Testis (tissue), 3 donors: ENCODE results near the gene SND1. TPM values are rescaled to one million over a fixed set of nuclear protein-coding genes. Genes with fewer than 3 reads are reported as not detected.

Source experiments
- DNase-seq: peaks from one replicate; pipeline ENCODE4 v3.0.0-alpha.2; 2019
- H3K27ac ChIP-seq, 2 donors: fragments of 200-600 bp; sonication (generic); one replicate each; pipeline ENCODE4 v1.5.1; 2019
- H3K27me3 ChIP-seq: fragments of 200-600 bp; sonication (generic); one replicate; pipeline ENCODE4 v1.5.1; 2019
- H3K36me3 ChIP-seq: fragments of 200-600 bp; sonication (generic); one replicate; pipeline ENCODE4 v1.5.1; 2017; ENCODE audit warnings: low read depth; ENCODE audit errors: missing control alignments
- H3K4me1 ChIP-seq: fragments of 200-600 bp; sonication (generic); one replicate; pipeline ENCODE4 v1.5.1; 2019
- H3K4me3 ChIP-seq, 2 donors: fragments of 200-600 bp; sonication (generic); one replicate each; pipeline ENCODE4 v1.5.1; 2017 to 2019
- H3K9me3 ChIP-seq: fragments of 200-600 bp; sonication (generic); one replicate; pipeline ENCODE4 v1.5.1; 2017
- CTCF ChIP-seq, 3 experiments: fragments of 450-650 bp in 2 of 3; fragments of 200-600 bp in 1 of 3; sonication (generic) in 1 of 3; IDR thresholded peaks; one replicate each; pipeline ENCODE4 v1.5.1; 2016 to 2019; ENCODE audit warnings: antibody characterized with exemption in 3 of 3, mild to moderate bottlenecking in 2 of 3, moderate library complexity in 1 of 3
- POLR2A ChIP-seq: fragments of 450-650 bp; IDR thresholded peaks from one replicate; pipeline ENCODE4 v1.6.1; 2017; ENCODE audit warnings: antibody characterized with exemption, mild to moderate bottlenecking, moderate library complexity
- WGBS, 2 donors: methylation state at CpG; one replicate each; pipeline ENCODE4 v1.1.5; 2018; 5-methylcytosine and 5-hydroxymethylcytosine counted together
- intact Hi-C: fragments of 100-400 bp; cut with DNase I; formaldehyde crosslinking; loops from one replicate; pipeline ENCODE4 v1.15.1; 2023; ENCODE audit warnings: low total_unique reads
- polyA plus RNA-seq: library from polyadenylated mRNA; stranded (reverse); fragments of 350-450 nt; fragmentation: Illumina TruSeq; extraction: RNeasy Lipid Tissue Mini Kit (QIAGEN cat#74804); gene quantifications from one replicate; pipeline ENCODE4 v1.2.3, GENCODE V29; 2014; ENCODE audit warnings: low read depth, low replicate concordance; ENCODE audit not compliant: insufficient read depth
- total RNA-seq, 2 donors: library from RNA; depleted of rRNA; stranded (reverse); fragments of >200 nt; gene quantifications; one replicate each; pipeline ENCODE4 v1.2.3, GENCODE V29; 2016

The SND1 gene
- total and polyA plus RNA-seq, 3 donors from 2014 or later, result 132 to 207 (median 179) TPM

GRCh38 chr7:127794551-127794950, 142.6 kb downstream of the SND1 start:
- Histone ChIP-seq H3K36me3 (no peaks in the 10 kb centered on the region), H3K9me3 (no peaks in the 10 kb centered on the region), H3K4me1 (peaks cover 2% of the 10 kb centered on the region), H3K4me3 (no peak overlapping the region), H3K27ac (no peak overlapping the region), H3K27me3 (no peaks in the 10 kb centered on the region)
- TF ChIP-seq POLR2A (no peak), CTCF (IDR thresholded peaks at IDR 0.05) (no peak)
- intact Hi-C loops, result no loop called here
- no peak for DNase-seq
- WGBS, 2 donors, result 61 to 69% methylated on average over 4 of the region's 4 CpGs

GRCh38 chr7:127798023-127798422, 146.0 kb downstream of the SND1 start:
- DNase-seq, result peak; percentile 21
- Histone ChIP-seq H3K9me3 (no peaks in the 10 kb centered on the region), H3K27ac (no peak overlapping the region), H3K4me3 (no peak overlapping the region), H3K27me3 (no peaks in the 10 kb centered on the region), H3K36me3 (no peaks in the 10 kb centered on the region), H3K4me1 (no peaks in the 10 kb centered on the region)
- WGBS, 2 donors, result 68 to 77% methylated on average over 3 of the region's 3 CpGs
- no peak for TF ChIP-seq CTCF (IDR thresholded peaks at IDR 0.05)
- TF ChIP-seq POLR2A, result no peak
- intact Hi-C loops, result no loop called here

DNA sequence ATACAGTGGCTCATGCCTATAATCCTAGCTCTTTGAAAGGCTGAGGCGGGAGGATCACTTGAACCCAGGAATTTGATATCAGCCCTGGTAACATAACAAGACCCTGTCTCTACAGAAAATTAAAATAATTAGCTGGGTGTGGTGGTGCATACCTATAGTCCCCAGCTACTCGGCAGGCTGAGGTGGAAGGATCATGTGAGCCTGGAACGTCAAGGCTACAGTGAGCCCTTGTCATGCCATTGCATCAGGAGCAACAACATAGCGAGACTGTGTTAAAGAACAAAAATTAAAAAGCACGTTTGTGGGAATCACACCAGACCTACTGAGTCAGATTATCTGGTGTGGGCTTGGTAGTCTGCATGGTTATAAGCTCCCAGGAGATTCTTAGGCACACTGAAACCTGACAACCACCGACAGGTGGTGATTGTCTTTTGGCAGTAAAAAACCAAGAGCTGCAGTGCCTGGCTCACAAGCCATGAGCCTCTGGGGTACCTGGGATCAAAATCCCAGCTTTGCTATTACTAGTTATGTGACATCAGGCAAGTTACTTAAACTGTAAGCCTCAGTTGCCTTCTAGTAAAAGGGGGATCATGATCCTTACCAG, 146.9 kb downstream of the SND1 start:
- 71 to 93% methylated on average over 6 of the region's 6 CpGs for WGBS, 2 donors
- no peak overlapping the region for H3K27ac ChIP-seq
- no peak overlapping the region for H3K4me3 ChIP-seq
- no peak for TF ChIP-seq POLR2A
- no peak for TF ChIP-seq CTCF (IDR thresholded peaks at IDR 0.05)
- intact Hi-C loops, result no loop called here
- DNase-seq, result no peak
- no peaks in the 10 kb centered on the region for H3K27me3 ChIP-seq
- H3K4me1 ChIP-seq, result no peaks in the 10 kb centered on the region
- H3K36me3 ChIP-seq, result no peaks in the 10 kb centered on the region
- H3K9me3 ChIP-seq, result no peaks in the 10 kb centered on the region

DNA sequence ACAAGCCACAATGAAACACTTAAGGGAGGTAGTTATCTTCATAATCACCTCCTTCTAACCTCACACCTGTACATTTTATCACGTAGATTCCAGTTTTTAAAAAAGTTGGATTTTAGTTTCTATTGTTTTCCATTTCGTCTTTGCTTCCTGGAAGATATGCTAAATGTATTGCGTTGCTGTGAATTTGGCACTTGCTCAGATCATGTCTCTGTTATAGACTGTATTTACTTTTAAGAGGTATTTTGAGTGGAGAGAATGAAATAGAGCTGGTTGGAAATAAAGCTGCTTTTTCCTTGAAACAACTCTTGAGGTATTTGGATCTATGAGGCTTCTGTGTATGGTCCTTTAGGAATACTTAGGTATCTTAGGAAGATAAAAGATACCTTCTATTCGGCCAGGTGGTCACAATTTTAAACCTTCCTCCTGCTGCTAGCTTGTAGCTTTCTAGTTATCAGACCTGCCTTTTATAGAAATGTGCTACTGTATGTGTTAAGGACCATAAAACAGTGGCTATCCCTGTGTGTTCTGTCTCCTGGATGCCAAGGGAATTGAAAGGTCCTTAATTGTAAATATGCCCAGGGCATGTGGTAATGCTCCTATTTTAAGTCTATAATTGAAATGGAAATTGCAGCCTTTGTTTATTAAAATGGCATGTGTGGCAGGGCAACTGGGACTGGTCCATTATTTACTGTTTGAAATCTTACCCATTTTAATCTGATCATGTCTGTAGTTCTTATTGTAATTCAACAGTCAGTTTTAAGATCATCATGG, 147.7 kb downstream of the SND1 start:
- H3K4me1 ChIP-seq, result no peaks in the 10 kb centered on the region
- WGBS, 2 donors, result 86 to 89% methylated on average over 4 of the region's 4 CpGs
- H3K36me3 ChIP-seq, result no peaks in the 10 kb centered on the region
- H3K27me3 ChIP-seq, result no peaks in the 10 kb centered on the region
- H3K9me3 ChIP-seq, result no peaks in the 10 kb centered on the region
- DNase-seq, result no peak
- no peak for TF ChIP-seq CTCF (IDR thresholded peaks at IDR 0.05)
- H3K27ac ChIP-seq, result no peak overlapping the region
- intact Hi-C loops, result no loop called here
- no peak overlapping the region for H3K4me3 ChIP-seq

- H3K9me3 ChIP-seq, result no peaks in the 10 kb centered on the region
- H3K27me3 ChIP-seq, result no peaks in the 10 kb centered on the region
- 78 to 81% methylated on average over 5 of the region's 5 CpGs for WGBS, 2 donors
- H3K4me3 ChIP-seq, result no peak overlapping the region
- H3K4me1 ChIP-seq, result no peaks in the 10 kb centered on the region
- no peak for TF ChIP-seq POLR2A
- no peak for TF ChIP-seq CTCF (IDR thresholded peaks at IDR 0.05)
- H3K36me3 ChIP-seq, result no peaks in the 10 kb centered on the region
- no peak overlapping the region for H3K27ac ChIP-seq
- intact Hi-C loops, result no loop called here
- DNase-seq, result no peak
These were observed 150.9 kb downstream of the SND1 start for GRCh38 chr7:127802845-127803244.
